GM18502 (cell line): ENCODE data around the gene ANAPC7.
"Not testable (repeated sequence)": the region's sequence is repeated elsewhere in the genome, so short reads cannot be mapped to it uniquely, and the experiment has no call there.

ENCODE experiments used
- ATAC-seq: cut with Tn5 transposase; IDR thresholded peaks from one replicate; pipeline ENCODE4 v1.9.1; 2021; ENCODE audit warnings: mild to moderate bottlenecking; ENCODE audit not compliant: unreplicated experiment, poor library complexity

Gene ANAPC7

DNA sequence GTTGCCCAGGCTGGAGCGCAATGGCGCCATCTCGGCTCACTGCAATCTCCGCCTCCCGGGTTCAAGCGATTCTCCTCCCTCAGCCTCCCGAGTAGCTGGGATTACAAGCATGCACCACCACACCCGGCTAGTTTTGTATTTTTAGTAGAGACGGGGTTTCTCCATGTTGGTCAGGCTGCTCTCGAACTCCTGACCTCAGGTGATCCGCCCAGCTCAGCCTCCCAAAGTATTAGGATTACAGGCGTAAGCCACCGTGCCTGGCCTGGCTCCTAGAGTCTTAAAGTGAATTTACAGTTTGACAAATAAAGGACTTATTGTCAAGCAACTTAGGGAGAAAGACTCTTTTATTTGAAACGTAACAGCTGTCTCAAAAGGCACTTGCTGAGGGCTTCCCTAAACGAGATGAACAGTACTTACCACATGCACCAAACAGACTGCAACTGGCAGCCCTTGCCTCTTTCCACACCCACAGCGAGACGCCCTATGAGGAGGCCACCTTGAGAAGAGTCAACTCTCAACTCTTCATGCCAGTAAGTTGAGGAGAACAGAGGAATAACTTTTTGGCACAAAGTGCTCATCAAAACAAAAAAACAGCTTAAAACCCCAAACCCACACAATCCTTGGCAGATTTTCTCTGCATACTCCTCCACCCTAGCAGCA is 25.2 kb downstream of the ANAPC7 start:
- not testable (repeated sequence) for ATAC-seq

DNA sequence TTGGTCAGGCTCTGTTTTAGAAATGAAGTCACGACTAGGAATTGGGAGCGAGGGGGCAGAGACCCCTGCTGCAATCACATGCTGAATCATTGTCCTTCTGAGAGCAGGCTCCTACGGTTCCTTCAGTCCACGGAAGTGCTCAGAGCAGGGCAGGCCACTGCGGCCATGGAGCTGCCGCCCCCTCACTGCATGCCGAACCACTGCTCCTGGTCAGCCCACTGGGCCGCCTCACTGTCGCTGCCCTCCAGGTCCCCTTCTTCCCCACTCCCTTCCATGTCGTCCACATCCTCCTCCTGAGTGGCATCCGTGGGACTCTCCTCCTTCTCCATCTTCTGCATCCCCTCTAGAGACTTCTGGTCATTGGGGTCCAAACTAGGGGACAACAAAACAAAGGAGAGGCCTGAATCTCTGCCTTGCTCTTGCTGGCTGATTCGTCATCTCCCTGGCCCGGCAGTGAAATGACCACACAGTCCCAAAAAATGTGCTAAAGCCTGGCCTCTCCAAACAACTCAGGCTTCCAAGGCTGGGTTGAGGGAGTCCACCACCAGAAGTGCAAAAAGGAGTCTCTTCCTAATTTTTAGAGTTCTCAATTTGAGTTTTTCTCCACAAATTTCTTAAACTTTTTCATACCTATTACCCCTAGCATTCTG is 29.4 kb downstream of the ANAPC7 start:
- no peak for ATAC-seq

DNA sequence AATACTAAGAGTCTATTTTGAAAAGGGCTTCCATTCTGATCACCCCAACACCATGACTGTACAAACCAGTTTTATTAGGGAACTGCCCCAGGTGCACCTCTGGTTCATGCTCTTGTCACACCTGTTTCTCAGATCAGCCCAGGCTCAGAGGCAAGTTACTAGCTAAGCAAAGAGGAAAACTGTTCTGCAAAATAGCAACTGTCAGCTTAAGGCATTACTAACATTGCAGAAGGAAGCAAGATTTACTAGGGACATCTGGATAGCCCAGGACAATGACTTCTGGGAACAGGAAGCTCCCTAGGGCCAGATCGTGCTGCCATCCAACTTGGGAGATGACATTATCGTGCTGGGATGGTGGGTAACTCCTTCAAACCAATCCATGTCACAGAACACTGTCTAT is 30.1 kb downstream of the ANAPC7 start:
- no peak for ATAC-seq

- ATAC-seq: no peak
These were observed 30.5 kb downstream of the ANAPC7 start for GRCh38 chr12:110373025-110373424.

GRCh38 chr12:110372056-110372425 is 31.5 kb downstream of the ANAPC7 start:
- no peak for ATAC-seq

- ATAC-seq: no peak
These were observed 32.0 kb downstream of the ANAPC7 start for GRCh38 chr12:110371408-110372055.

DNA sequence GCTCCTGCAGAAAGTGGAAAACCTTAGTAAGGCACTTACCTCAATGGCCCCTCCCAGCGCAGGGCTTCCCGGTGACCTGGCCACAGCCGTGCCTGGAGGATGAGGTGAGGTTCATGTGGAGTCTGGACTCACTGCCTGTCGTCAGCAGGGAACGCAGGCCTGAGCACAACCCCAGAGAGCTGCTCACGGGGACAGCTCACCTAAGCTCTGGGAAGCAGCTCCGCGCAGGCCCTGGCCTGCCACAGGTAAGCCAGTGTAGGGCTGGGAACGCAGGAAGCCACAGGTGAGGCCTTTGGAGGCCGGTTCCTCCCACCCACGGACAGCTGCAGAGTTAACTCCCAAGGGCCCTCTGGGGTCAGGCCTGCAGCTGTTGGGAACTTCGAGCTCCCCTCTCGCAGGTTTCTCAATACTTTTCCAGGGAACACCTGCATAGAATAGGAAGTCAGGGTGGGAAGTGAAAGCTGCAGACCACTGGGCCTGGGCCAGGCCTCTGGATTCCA is 32.7 kb downstream of the ANAPC7 start:
- ATAC-seq: no peak

DNA sequence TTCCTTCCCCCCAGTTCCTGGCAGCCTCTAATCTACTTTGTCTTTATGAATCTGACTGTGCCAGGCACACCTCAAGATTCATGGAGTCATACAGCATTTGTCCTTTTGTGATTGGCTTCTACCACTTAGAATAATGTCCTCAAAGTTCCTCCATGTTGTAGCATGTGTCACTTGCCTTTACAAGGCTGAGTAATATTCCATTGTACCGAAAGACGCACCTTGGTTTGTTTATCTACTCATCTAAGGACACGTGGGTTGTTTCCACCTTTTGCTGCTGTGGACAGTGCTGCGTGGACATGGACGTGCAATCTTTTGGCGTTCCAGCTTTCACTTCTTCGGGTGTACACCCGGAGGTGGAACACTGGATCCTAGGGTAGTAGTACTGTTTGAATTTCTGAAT is 33.5 kb downstream of the ANAPC7 start:
- no peak for ATAC-seq

DNA sequence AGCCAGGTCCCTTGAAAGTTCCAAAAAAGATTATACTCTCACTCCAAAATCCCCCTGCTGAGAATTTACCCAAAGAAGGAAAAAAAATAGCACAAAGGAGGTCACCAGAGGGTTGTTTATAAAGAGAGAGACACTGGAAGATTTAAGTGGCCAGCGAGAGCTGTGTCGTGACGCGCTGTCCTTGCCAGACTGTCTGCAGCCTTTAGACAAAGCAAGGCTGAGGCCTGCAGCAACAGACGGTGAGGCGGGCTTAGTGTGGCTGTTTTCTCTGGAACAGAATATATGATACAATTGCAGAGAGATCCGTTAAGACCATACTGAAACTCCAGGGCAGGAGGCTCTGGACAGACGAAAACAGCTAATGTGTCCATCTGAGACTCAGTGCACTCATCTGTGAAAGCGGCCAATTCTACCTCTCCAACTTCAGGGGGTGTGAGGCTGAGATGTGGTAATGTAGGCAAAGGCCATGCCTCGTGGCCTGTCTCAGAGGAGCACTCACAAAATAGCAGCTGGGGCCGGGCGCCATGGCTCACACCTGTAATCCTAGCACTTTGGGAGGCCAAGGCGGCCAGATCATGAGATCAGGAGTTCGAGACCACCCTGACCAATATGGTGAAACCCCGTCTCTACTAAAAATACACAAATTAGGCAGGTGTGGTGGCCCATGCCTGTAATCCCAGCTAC is 36.2 kb downstream of the ANAPC7 start:
- ATAC-seq: no peak

- ATAC-seq: no peak
These were observed 37.0 kb downstream of the ANAPC7 start for GRCh38 chr12:110366321-110367142.

DNA sequence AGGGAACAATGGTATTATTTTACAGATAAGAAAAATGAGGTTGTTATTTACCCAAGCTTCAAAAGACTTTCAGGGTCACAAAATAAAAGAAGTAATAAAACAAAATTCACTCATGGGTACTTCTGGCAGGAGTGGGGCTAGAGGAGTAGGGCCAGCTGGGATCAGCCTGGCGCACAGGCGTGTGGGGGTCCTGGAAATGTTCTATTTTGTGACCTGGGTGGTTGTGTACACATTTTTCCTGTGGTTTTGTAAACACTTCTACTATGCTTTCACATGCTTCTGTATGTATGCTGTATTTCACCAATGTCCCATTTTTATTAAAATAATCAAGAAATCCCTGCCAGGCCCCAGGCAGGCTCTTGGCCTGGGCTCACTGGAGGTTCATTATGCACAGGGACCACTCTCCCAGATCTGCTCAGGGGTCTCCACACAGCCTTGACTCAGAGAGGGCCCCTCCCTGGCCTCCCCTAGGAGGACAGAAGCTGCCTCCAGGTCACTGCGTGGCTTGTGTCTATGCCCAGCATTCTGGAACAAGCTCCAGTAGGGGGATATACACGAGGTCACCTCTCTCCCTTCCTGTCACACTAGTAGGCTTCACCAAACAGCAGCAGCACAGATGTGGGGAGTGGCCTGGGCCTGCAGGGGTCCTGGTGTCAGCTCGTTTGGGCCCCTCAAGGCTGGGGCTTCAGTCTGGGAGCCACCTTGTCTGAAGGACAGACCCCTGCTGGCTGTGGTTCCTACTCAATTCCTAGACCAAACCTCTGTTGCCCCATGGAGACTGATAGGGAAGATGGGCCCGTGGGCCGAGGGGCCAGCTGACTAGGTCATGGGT is 37.8 kb downstream of the ANAPC7 start:
- no peak for ATAC-seq

DNA sequence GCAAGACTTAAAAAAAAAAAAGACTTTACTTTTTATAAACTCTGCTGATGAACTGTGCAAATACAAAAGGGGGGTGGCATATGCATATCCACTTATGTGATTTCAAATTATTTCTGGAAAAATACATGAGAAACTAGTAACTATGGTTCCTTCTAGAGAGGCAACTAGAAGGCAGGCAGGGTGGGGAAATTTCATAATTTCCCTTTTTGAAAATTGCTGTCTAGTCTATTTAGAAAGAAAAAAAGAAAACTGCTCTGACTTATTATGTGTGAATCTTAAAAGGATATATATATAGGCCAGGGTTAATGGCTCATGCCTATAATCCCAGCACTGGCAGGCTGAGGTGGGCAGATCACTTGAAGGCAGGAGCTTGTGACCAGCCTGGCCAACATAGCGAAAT is 42.3 kb downstream of the ANAPC7 start:
- no peak for ATAC-seq

GRCh38 chr12:110358384-110359097 is 45.0 kb downstream of the ANAPC7 start:
- ATAC-seq: not testable (repeated sequence)

GRCh38 chr12:110355073-110355472 is 48.4 kb downstream of the ANAPC7 start:
- ATAC-seq: no peak

- no peak for ATAC-seq
These were observed 49.2 kb downstream of the ANAPC7 start for GRCh38 chr12:110354172-110354780.

- no peak for ATAC-seq
These were observed 50.1 kb downstream of the ANAPC7 start for GRCh38 chr12:110353211-110353965.

GRCh38 chr12:110352401-110352800 is 51.1 kb downstream of the ANAPC7 start:
- ATAC-seq: no peak

DNA sequence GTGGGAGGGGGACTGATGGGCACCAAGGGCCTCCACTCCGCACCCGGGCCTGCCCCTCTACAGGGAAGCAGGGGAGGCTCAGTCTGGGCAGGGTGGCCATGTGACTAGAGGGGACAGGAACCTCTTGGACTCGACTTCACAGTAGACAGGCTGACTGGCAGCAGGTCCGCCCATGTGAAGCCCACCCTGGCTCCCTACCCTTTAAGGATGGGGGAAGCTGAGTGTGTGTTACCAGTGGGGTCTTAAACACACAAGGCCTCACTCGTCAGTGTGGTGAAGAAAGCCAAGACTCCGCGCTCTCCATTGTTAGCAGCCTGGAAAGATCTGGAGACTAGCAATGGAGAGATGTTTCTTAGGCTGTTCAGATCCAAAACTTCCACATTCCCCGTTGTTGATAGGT is 52.4 kb downstream of the ANAPC7 start:
- ATAC-seq: no peak
